Stimulated activated CD8-positive, alpha-beta memory T cell treated with anti-CD3 and anti-CD28 coated beads, Interleukin-2, amount 100 ng/mL, for 1 hour (primary cell): ENCODE results near the gene ALAS1.
A peak's percentile ranks its signal among the peaks of the same experiment; 100 is the strongest.

Experiments
- DNase-seq, 2 donors: peaks; one replicate each; pipeline ENCODE4 v3.0.0-alpha.2; 2020; ENCODE audit warnings: low read depth in 2 of 2

Gene ALAS1

DNA sequence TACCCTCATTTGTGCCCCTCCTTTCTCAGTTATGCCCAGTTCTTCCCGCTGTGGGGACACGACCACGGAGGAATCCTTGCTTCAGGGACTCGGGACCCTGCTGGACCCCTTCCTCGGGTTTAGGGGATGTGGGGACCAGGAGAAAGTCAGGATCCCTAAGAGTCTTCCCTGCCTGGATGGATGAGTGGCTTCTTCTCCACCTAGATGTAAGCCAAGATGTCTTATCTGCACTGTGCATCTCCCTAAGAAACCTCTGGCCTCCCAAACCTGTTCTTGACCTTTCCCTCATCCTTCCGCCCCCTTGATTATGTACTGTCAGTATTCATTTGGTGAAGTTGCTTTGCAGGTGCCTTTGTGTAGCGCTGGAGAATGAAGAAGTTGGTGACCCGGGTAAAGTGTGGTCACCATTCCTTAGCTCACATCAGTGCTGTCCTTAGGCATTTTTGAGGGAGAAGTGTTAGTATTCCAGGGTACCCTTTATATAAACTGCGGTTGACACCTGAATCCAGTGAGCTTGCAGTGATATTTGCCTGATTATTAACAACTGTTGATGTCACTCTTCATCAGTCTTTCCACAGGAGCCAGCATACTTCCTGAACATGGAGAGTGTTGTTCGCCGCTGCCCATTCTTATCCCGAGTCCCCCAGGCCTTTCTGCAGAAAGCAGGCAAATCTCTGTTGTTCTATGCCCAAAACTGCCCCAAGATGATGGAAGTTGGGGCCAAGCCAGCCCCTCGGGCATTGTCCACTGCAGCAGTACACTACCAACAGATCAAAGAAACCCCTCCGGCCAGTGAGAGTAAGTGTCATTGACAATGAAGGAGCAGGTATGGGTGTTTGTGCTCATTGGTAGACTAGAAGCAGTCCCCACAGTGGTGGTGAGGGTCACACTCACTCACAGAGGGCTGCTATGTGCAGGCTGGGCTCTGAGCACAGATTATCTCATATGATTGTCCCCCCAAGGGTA lies 966 bp downstream of the ALAS1 start:
- DNase-seq, result no peak

- DNase-seq, result no peak
Observed at GRCh38 chr3:52200981-52201679, 3.2 kb downstream of the ALAS1 start.

- no peak for DNase-seq
Observed at GRCh38 chr3:52202384-52203077, 4.6 kb downstream of the ALAS1 start.

- DNase-seq, result no peak
Observed at GRCh38 chr3:52203701-52204100, 5.7 kb downstream of the ALAS1 start.

GRCh38 chr3:52204337-52205073 lies 6.5 kb downstream of the ALAS1 start:
- DNase-seq, result no peak

- no peak for DNase-seq
Observed at GRCh38 chr3:52205727-52206372, 7.9 kb downstream of the ALAS1 start.

DNA sequence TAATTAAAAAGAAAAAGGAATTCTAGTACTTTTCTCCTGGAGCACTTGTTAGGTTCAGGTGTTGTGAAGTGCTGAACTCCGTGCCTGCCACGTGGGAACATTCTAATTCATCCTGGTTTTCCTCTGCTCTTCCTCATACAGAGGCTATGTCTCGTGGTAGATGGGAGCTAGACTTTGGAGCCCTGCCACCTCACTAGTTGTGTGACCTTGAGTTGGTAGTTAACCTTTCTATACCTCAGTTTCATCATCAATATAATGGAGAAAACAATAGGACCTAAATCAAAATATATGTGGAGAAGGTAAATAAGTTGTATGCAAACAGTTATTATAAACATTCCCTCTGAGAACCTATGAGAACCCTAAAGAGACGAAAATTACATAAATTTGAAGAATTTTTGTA lies 10.6 kb downstream of the ALAS1 start:
- no peak for DNase-seq

GRCh38 chr3:52210037-52210436 lies 12.1 kb downstream of the ALAS1 start:
- no peak for DNase-seq

- DNase-seq, result no peak
Observed at GRCh38 chr3:52210550-52211046, 12.6 kb downstream of the ALAS1 start.

- DNase-seq, result no peak
Observed at GRCh38 chr3:52211268-52211891, 13.4 kb downstream of the ALAS1 start.

GRCh38 chr3:52213005-52213404 lies 15.0 kb downstream of the ALAS1 start:
- no peak for DNase-seq

- no peak for DNase-seq
Observed at GRCh38 chr3:52213901-52214300, 15.9 kb downstream of the ALAS1 start.

GRCh38 chr3:52215351-52215750 lies 17.4 kb downstream of the ALAS1 start:
- no peak for DNase-seq

- DNase-seq, result peak in 1 of 2 donors; percentile 47
Observed at GRCh38 chr3:52216585-52217408, 18.8 kb downstream of the ALAS1 start.

- no peak for DNase-seq
Observed at GRCh38 chr3:52217409-52217805, 19.4 kb downstream of the ALAS1 start.

- no peak for DNase-seq
Observed at GRCh38 chr3:52218026-52218425, 20.1 kb downstream of the ALAS1 start.

DNA sequence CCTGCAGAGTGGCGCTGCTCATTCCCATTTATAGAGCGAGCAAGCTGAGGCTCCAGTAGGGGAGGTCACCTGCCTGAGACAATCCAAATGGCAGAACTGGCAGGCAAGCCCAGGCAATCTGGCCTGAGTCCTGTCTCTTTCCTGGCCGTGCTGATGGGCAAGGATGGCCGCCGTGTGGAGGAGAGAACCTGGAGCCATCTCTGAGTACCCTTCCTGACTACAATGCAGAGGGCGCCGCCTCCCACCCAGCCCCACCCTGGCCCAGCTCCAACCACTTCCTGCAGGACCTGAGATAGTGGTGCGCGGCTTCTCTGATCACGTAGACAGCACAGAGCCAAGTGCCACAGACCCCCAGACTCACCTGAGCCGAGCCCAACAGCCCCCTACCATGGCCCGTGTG lies 20.5 kb downstream of the ALAS1 start:
- DNase-seq, result no peak

- no peak for DNase-seq
Observed at GRCh38 chr3:52218937-52219650, 21.1 kb downstream of the ALAS1 start.
